ENCODE measurements around the gene ZNF497. TPM values are rescaled to one million over a fixed set of nuclear protein-coding genes. Genes with fewer than 3 reads are reported as not detected.

Gene ZNF497
- total and polyA plus RNA-seq, 8 donors: 0.95 to 5.3 (median 1.6) TPM

DNA sequence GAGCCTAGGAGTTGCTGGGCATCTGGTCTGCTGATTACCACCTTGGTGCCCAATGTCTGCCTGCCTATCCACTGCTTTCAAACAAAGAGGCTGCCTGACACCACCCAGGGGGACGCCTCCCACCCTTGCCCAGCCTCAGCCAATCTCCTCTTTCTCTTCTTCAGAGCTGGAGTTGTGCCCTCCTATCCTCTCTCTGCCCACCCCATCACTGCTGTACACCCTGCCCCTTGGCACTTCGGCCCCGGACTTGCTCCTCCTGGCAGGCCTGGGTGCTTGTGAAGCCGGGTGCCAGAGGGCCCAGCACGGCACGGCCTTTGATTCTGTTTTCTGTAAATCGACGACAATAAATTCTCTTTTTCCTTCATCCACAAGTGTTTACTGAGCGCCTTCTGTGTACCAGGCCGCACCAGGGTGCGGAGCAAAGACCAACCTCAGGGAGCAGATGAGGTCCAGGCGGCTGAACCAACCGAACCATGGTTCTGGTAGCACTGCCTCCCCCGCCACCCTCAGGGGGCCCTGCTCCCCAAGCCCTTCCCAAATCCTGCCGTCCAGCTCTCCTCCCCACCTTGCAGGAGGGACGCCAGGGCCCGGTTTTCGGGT, 37.9 kb upstream of the ZNF497 start:
- no peak overlapping the region for H3K27ac ChIP-seq
- FAIRE-seq (no peak), DNase-seq (peak in 1 of 6 donors; percentile 32), ATAC-seq (no peak)
- intact Hi-C loops (cut with DNase I): no loop called here
- H3K4me3 ChIP-seq: peak overlapping the region; percentile 20 to 50 (median 36)
- peaks cover 0 to 8% (median 8%) of the 10 kb centered on the region in 3 donors for H3K4me1 ChIP-seq
- TF ChIP-seq, protein P1, sequence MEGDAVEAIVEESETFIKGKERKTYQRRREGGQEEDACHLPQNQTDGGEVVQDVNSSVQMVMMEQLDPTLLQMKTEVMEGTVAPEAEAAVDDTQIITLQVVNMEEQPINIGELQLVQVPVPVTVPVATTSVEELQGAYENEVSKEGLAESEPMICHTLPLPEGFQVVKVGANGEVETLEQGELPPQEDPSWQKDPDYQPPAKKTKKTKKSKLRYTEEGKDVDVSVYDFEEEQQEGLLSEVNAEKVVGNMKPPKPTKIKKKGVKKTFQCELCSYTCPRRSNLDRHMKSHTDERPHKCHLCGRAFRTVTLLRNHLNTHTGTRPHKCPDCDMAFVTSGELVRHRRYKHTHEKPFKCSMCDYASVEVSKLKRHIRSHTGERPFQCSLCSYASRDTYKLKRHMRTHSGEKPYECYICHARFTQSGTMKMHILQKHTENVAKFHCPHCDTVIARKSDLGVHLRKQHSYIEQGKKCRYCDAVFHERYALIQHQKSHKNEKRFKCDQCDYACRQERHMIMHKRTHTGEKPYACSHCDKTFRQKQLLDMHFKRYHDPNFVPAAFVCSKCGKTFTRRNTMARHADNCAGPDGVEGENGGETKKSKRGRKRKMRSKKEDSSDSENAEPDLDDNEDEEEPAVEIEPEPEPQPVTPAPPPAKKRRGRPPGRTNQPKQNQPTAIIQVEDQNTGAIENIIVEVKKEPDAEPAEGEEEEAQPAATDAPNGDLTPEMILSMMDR (IDR thresholded peaks at IDR 0.05): no peak
- no peaks in the 10 kb centered on the region for H3K36me3 ChIP-seq
- H3K27me3 ChIP-seq: no peaks in the 10 kb centered on the region
- no peaks in the 10 kb centered on the region for H3K9me3 ChIP-seq
- WGBS, 2 donors: 43 to 52% methylated on average over 18 of the region's 18 CpGs

DNA sequence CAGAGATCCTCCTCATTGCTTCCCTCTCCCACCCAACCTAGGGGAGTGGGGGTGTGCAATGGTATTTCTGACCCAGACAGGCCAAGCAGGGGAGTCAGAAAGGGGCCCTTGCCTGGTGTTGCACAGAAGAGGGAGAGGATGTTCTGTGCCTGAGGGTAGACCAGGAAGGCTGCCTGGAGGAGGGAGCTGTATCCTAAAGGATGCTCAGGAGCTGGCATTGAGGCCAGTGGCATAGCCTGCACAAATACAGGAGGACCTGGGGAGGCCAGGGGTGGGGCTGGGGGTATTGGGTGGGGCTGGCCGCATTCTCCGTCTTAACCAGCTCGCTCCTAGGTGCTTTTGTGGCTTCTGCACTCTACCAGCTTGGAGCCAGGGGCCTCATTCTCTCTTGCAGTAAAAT, 37.4 kb upstream of the ZNF497 start:
- H3K4me3 ChIP-seq: no peak overlapping the region
- ATAC-seq: no peak
- intact Hi-C loops (cut with DNase I): no loop called here
- 88 to 94% methylated on average over 3 of the region's 3 CpGs for WGBS, 2 donors
- H3K36me3 ChIP-seq: peaks cover 0 to under 1% (median 0%) of the 10 kb centered on the region in 3 donors
- no peak for FAIRE-seq
- no peaks in the 10 kb centered on the region for H3K27me3 ChIP-seq
- H3K9me3 ChIP-seq: no peaks in the 10 kb centered on the region
- H3K27ac ChIP-seq: no peak overlapping the region
- TF ChIP-seq, protein P1 (IDR thresholded peaks at IDR 0.05): no peak
- peaks cover 0 to 8% (median 8%) of the 10 kb centered on the region in 3 donors for H3K4me1 ChIP-seq
- DNase-seq: no peak

DNA sequence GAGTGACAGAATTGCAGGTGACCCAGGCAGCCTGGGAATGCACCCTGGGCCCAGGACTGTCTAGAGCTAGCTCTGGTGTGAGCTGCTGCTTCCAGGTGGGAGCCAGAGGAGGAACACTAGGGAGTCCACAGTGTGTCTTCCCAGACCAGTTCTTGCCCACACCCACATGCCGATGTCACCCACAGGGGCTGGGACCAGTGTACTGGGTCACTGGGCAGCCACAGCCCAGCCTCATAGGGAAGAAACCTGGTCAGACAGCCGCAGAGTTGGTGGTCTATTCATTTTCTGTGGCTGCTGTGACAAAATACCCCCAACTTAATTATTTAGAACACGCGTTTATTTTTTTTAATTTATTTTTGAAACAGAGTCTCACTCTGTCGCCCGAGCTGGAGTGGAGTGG, 36.0 kb upstream of the ZNF497 start:
- Histone ChIP-seq H3K27me3 (no peaks in the 10 kb centered on the region), H3K27ac (no peak overlapping the region), H3K9me3 (no peaks in the 10 kb centered on the region), H3K36me3 (peaks cover 4 to 14% (median 13%) of the 10 kb centered on the region in 3 donors), H3K4me1 (peaks cover 0 to 8% (median 8%) of the 10 kb centered on the region in 3 donors), H3K4me3 (no peak overlapping the region)
- TF ChIP-seq, protein P1 (IDR thresholded peaks at IDR 0.05): no peak
- FAIRE-seq (no peak), ATAC-seq (no peak), DNase-seq (no peak)
- intact Hi-C loops (cut with DNase I): no loop called here
- WGBS, 2 donors: 90 to 93% methylated on average over 6 of the region's 6 CpGs

DNA sequence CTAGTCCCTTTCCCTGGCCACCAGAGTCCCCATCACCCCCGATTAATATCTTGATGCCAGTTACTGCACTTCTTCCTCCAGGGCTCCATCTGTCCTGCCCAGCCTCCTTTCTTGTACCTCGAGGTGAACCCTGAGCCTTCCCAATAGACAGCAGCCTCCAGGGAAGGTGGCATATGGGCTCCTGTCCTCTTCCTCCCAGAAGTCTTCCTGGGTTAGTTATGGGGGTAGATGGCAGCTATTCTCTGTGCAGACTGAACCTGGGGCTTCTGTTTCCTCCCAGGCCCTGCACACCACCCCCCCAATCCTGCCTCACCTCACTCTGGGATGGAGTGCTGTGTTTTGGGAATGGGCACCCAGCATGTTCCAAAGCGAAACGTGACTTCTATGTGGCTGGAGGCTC, 35.5 kb upstream of the ZNF497 start:
- DNase-seq (peak in 1 of 6 donors; percentile 6), FAIRE-seq (no peak), ATAC-seq (no peak)
- WGBS, 2 donors: 69 to 72% methylated on average over 4 of the region's 4 CpGs
- Histone ChIP-seq H3K27ac (no peak overlapping the region), H3K27me3 (no peaks in the 10 kb centered on the region), H3K36me3 (peaks cover 4 to 18% (median 18%) of the 10 kb centered on the region in 3 donors), H3K4me3 (no peak overlapping the region), H3K4me1 (peaks cover 0 to 8% (median 8%) of the 10 kb centered on the region in 3 donors), H3K9me3 (no peaks in the 10 kb centered on the region)
- intact Hi-C loops (cut with DNase I): no loop called here
- TF ChIP-seq, protein P1 (IDR thresholded peaks at IDR 0.05): no peak

DNA sequence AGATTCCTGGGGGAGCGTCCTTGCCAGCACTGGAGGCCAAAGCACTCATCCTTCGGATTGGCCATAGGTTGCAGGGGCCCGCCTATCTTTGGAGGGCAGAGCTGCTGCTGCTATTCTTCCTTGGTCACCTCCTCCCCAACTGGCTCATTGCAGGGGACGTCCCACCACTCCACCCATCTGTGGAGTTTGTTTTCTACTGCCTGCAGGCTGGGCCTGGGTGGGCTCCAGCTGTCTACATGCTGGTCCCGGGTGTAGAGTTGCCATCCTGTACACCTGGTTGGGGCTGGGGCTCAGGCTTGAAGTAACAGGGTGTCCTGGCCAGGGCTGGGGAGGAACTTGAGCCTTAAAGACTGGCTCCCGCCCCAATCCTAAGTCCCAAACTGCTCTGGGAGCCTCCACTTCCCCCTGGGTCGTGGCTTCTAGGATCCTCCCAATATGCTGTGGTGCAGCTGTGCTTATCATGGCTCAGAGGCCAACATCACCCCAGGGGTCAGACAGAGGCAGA, 35.0 kb upstream of the ZNF497 start:
- no peaks in the 10 kb centered on the region for H3K9me3 ChIP-seq
- no peak for FAIRE-seq
- H3K4me1 ChIP-seq: peaks cover 0 to 8% (median 8%) of the 10 kb centered on the region in 3 donors
- H3K36me3 ChIP-seq: peaks cover 4 to 23% (median 22%) of the 10 kb centered on the region in 3 donors
- H3K4me3 ChIP-seq: no peak overlapping the region
- TF ChIP-seq, protein P1 (IDR thresholded peaks at IDR 0.05): no peak
- 66 to 68% methylated on average over 7 of the region's 7 CpGs for WGBS, 2 donors
- intact Hi-C loops (cut with DNase I): no loop called here
- no peaks in the 10 kb centered on the region for H3K27me3 ChIP-seq
- ATAC-seq: no peak
- DNase-seq: peak in 1 of 6 donors; percentile 12
- H3K27ac ChIP-seq: no peak overlapping the region
